Choroid plexus epithelial cell (primary cell): ENCODE results near the gene QPRT.
"Not testable (repeated sequence)": the region's sequence is repeated elsewhere in the genome, so short reads cannot be mapped to it uniquely, and the experiment has no call there.

Experiments
- DNase-seq: peaks from one replicate; pipeline ENCODE4 v3.0.0-alpha.2; 2010; ENCODE audit warnings: low read depth
- H3K4me3 ChIP-seq: 2 replicates; pipeline ENCODE4 v1.5.1; 2011; ENCODE audit warnings: low read depth, mild to moderate bottlenecking, control low read depth, low read length, moderate library complexity
- TF ChIP-seq, protein P1 (sequence below): conservative IDR thresholded peaks from 2 replicates; pipeline ENCODE4 v1.5.1; 2011; ENCODE audit warnings: low read depth, mild to moderate bottlenecking, control low read depth, inconsistent platforms, low read length, moderate library complexity

QPRT gene

DNA sequence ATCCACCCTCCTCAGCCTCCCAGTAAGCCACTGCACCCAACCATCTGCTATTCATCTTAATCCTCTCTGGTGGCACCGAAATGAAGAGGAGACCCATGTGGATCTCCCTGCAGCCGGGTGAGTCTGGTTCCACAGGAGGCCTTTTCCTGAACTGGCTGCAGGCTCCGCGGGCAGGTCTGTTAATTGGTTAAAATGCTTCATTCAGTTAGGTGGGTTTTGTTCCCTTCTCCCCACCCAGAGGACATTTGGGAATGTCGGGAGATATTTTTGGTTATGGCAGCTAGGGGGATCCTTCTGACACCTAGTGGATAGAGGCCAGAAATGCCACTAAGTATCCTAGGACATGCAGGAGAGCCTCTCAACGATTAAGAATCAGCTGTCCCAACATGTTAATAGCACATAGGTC, 50.1 kb downstream of the QPRT start:
- TF ChIP-seq, protein P1, sequence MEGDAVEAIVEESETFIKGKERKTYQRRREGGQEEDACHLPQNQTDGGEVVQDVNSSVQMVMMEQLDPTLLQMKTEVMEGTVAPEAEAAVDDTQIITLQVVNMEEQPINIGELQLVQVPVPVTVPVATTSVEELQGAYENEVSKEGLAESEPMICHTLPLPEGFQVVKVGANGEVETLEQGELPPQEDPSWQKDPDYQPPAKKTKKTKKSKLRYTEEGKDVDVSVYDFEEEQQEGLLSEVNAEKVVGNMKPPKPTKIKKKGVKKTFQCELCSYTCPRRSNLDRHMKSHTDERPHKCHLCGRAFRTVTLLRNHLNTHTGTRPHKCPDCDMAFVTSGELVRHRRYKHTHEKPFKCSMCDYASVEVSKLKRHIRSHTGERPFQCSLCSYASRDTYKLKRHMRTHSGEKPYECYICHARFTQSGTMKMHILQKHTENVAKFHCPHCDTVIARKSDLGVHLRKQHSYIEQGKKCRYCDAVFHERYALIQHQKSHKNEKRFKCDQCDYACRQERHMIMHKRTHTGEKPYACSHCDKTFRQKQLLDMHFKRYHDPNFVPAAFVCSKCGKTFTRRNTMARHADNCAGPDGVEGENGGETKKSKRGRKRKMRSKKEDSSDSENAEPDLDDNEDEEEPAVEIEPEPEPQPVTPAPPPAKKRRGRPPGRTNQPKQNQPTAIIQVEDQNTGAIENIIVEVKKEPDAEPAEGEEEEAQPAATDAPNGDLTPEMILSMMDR = peak; percentile 78
- peak; percentile 60 for DNase-seq
- H3K4me3 ChIP-seq = no peak overlapping the region

DNA sequence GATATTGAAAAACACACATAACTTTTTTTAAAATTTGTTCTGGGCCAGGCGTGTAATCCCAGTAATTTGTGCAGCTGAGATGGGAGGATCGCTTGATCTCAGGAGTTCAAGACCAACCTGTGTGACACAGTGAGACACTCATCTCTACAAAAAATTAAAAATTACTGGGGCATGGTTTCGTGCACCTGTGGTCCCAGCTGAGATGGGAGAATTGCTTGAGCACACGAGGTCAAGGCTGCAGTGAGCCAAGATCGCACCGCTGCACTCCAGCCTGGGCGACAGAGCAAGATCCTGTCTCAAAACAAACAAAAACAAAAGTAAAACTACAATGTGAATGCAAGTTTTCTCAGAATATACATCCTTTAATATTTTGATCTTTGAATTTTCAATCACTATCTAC, 51.7 kb downstream of the QPRT start:
- H3K4me3 ChIP-seq = no peak overlapping the region
- DNase-seq = no peak
- TF ChIP-seq, protein P1 = no peak

DNA sequence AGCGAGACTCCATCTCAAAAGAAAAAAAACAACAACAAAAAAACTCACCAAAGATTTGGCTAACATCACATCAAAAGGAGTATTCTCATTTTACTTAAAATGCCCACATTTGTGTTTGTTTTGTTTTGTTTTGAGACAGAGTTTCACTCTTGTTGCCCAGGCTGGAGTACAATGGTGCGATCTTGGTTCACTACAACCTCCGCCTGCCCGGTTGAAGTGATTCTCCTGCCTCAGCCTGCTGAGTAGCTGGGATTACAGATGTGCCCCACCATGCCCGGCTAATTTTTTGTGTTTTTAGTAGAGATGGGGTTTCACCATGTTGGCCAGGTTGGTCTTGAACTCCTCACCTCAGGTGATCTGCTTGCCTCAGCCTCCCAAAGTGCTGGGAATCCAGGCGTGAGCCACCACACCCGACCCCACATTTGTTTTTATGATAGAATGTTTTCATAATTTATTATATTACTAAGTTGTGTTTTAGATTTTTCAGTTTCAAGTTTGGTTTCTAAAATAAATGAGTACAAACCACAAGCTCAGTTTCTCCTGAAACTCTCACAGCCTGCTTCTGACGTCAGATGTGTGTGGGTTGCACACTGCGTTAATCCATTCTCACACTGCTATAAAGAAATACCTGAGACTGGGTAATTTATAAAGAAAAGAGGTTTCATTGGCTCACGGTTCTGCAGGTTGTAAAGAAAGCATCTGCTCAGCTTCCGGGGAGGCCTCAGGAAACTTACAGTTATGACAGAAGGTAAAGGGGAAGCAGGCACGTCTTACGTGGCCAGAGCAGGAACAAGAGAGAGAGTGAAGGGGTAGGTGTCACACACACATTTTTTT, 53.0 kb downstream of the QPRT start:
- DNase-seq = not testable (repeated sequence)

DNA sequence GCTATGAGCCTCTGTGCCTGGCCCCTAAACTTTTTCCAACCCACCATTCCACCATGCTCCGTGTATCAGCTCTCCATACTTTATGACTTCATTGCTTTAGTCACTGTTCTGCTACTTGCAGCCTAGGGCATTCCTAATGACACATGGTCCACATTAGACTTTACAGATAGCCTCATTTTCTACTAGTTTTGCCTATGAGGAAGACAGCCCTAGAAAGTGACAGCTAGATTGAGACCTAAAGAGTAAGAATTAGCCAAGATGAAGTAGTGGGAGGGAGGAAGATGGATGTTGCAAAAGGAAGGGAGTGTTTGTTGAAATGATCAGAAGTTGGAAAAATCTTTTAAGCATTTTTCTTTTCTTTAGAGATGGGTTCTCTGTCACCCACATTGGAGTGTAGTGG, 55.8 kb downstream of the QPRT start:
- H3K4me3 ChIP-seq = no peak overlapping the region
- TF ChIP-seq, protein P1 = no peak
- no peak for DNase-seq

More for the DNA sequence above, 53.0 kb downstream of the QPRT start:
- H3K4me3 ChIP-seq = not testable (repeated sequence)

DNA sequence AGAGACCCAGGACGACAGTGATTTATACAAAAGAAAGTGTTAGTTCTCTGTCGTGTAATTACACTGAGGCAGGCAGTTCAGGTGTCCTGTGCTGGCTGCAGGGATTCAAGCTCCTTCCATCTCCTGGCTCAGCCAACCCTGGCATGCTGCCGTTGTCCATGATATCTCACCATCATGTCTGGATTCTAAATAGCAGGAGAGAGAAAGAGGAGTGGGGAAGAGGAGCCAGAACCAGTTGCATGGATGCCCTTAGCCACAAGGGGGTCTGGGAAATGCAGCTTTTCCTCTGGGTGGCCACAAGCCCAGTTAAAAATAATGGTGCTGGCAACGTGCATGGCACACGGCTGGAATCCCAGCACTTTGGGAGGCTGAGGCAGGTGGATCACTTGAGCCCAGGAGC, 57.1 kb downstream of the QPRT start:
- H3K4me3 ChIP-seq = no peak overlapping the region
- TF ChIP-seq, protein P1 = peak; percentile 36
- DNase-seq = peak; percentile 2

DNA sequence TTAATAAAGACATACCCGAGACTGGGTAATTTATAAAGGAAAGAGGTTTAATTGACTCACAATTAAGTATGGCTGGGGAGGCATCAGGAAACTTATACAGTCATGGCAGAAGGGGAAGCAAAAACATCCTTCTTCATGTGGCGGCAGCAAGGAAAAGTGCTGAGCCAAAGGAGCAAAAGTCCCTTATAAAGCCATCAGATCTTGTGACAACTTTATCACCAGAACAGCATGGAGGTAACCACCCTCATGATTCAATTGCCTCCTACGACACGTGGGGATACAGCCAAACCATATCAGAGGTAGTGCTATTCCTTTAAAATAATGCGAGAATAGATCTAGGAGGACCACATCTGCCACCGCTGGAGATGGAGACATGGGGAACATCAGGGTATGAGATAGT, 57.8 kb downstream of the QPRT start:
- no peak overlapping the region for H3K4me3 ChIP-seq
- DNase-seq = no peak
- TF ChIP-seq, protein P1 = no peak

DNA sequence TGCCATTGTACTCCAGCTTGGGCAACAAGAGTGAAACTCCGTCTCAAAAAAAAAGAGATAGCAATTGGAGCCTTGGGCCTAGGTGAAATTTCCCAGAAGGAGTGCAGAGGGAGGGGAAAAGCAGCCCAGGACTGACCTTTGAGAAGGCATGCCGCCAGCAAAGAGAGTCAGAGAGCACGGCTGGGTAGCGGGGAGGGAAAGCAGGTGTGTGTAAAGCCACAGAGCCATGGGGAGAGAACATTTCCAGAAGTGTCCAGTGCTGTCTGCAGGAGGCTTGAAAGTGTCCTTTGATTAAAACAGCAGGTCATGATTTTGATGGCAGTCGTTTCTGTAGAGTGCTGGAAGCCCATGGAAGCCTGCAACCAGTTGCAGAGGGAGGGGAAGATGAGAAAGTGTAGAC, 58.7 kb downstream of the QPRT start:
- DNase-seq = no peak
- TF ChIP-seq, protein P1 = no peak
- no peak overlapping the region for H3K4me3 ChIP-seq
